K562 (cell line): ENCODE measurements around the gene FRK. TPM values are rescaled to one million over a fixed set of nuclear protein-coding genes. Genes with fewer than 3 reads are reported as not detected.

Experiments used
- ATAC-seq: fragments of 200-7000 bp; cut with Tn5 transposase; 3 replicates; pipeline ENCODE4 v1.9.1; 2020; ENCODE audit warnings: moderate library complexity
- BruUV-seq: library from RNA; stranded (reverse); fragments of 400-500 nt; replicated peaks from 2 replicates; lab custom pipeline; 2021; lab: Mats Ljungman, UMichigan
- CTCF ChIA-PET: fragments of 300-600 bp; formaldehyde crosslinking; extraction: SDS; loops from one replicate; lab custom pipeline; 2021; ENCODE audit warnings: low intra/inter-chr PET ratio; lab: Yijun Ruan, JAX
- POLR2A ChIA-PET: fragments of 300-600, 350-650 bp; sonication (Branson Sonifier 250); formaldehyde crosslinking; extraction: SDS; loops from one replicate; lab custom pipeline; 2021; ENCODE audit warnings: antibody characterized with exemption, inconsistent platforms; lab: Yijun Ruan, JAX
- DNase-seq, 4 experiments: peaks; one replicate each; pipeline versions ENCODE4 v3.0.0 to v3.0.0-alpha.2; 2011 to 2018; ENCODE audit warnings: low spot score in 3 of 4, mixed read lengths in 3 of 4; ENCODE audit errors: extremely low read depth in 1 of 4
- FAIRE-seq: peaks from 2 replicates; lab custom pipeline; 2011; peaks lifted over from hg19 to GRCh38; lab: Jason Lieb, UNC
- H2AFZ ChIP-seq: 2 replicates; pipeline ENCODE4 v1.6.0; 2011; ENCODE audit warnings: low read depth, low read length, control low read depth, inconsistent platforms
- H3K27ac ChIP-seq: fragments of 200-600 bp; 3 replicates; pipeline ENCODE4 v1.8.0; 2011; ENCODE audit warnings: low read depth, mild to moderate bottlenecking, control low read depth, inconsistent platforms, low read length, moderate library complexity, mixed read lengths; ENCODE audit errors: extremely low read depth
- H3K27me3 ChIP-seq, 2 experiments: fragments of 300-600 bp in 1 of 2; 2 replicates in 1 of 2; 3 replicates in 1 of 2; pipeline versions ENCODE4 v1.6.0 to v1.8.0; 2011; ENCODE audit warnings: inconsistent platforms in 2 of 2, low read length in 2 of 2, mild to moderate bottlenecking in 1 of 2, mixed read lengths in 1 of 2, moderate library complexity in 1 of 2; ENCODE audit not compliant: control insufficient read depth in 2 of 2, insufficient read depth in 2 of 2
- H3K36me3 ChIP-seq: fragments of 300-600 bp; 3 replicates; pipeline ENCODE4 v1.8.0; 2011; ENCODE audit warnings: mild to moderate bottlenecking, low read length, inconsistent platforms; ENCODE audit not compliant: control insufficient read depth, insufficient read depth
- H3K4me1 ChIP-seq, 2 experiments: fragments of 200-600 bp in 1 of 2; replicated peaks in 1 of 2; 2 replicates in 1 of 2; 3 replicates in 1 of 2; pipeline versions ENCODE4 v1.5.1 to v1.8.0; 2011; ENCODE audit warnings: inconsistent platforms in 2 of 2, low read length in 2 of 2, mild to moderate bottlenecking in 1 of 2, mixed read lengths in 1 of 2, moderate library complexity in 1 of 2; ENCODE audit not compliant: control insufficient read depth in 2 of 2, insufficient read depth in 2 of 2
- H3K4me2 ChIP-seq: 2 replicates; pipeline ENCODE4 v1.6.1; 2011; ENCODE audit warnings: low read length, control low read depth, inconsistent platforms, mixed read lengths; ENCODE audit not compliant: insufficient read depth
- H3K4me3 ChIP-seq: fragments of 200-600 bp; sonication (generic), shearing (Covaris generic); 2 replicates; pipeline ENCODE4 v1.5.1; 2016; ENCODE audit warnings: control low read depth, inconsistent platforms
- H3K79me2 ChIP-seq: fragments of 200-600 bp; 3 replicates; pipeline ENCODE4 v1.8.0; 2011; ENCODE audit warnings: low read length, inconsistent platforms; ENCODE audit not compliant: control insufficient read depth, insufficient read depth
- H3K9ac ChIP-seq, 2 experiments: 2 replicates each; pipeline versions ENCODE4 v1.6.0 to v1.6.1; 2011; ENCODE audit warnings: low read depth in 2 of 2, low read length in 2 of 2, control low read depth in 1 of 2, inconsistent platforms in 1 of 2, mild to moderate bottlenecking in 1 of 2, mixed read lengths in 1 of 2; ENCODE audit not compliant: insufficient read depth in 1 of 2
- H3K9me1 ChIP-seq: one replicate; pipeline ENCODE4 v1.6.0; 2011; ENCODE audit warnings: inconsistent platforms, mild to moderate bottlenecking, low read length, moderate library complexity; ENCODE audit not compliant: control insufficient read depth, insufficient read depth
- H3K9me3 ChIP-seq: replicated peaks from 2 replicates; pipeline ENCODE4 v1.5.1; 2011; ENCODE audit warnings: low read depth, low read length, inconsistent platforms; ENCODE audit not compliant: control insufficient read depth, insufficient read depth
- H4K20me1 ChIP-seq: replicated peaks from 2 replicates; pipeline ENCODE4 v1.6.1; 2011; ENCODE audit warnings: low read length, inconsistent platforms, mixed read lengths; ENCODE audit not compliant: control insufficient read depth, insufficient read depth
- C11orf30 ChIP-seq: fragments of 450-650 bp; IDR thresholded peaks from 2 replicates; pipeline ENCODE4 v1.6.1; 2016; ENCODE audit warnings: low read depth, mild to moderate bottlenecking
- CREB5 ChIP-seq: fragments of 250-450 bp; sonication (Bioruptor Pico); IDR thresholded peaks from 2 replicates; pipeline ENCODE4 v1.5.0; 2020; ENCODE audit warnings: mild to moderate bottlenecking
- MAFF ChIP-seq: IDR thresholded peaks from 2 replicates; pipeline ENCODE4 v1.6.1; 2012; ENCODE audit warnings: low read length, improper control_type of control experiment
- MAFG ChIP-seq: fragments of 450-650 bp; conservative IDR thresholded peaks from 2 replicates; pipeline ENCODE4 v1.6.1; 2016; ENCODE audit warnings: missing genetic modification characterization, missing compliant biosample characterization
- MAFK ChIP-seq: IDR thresholded peaks from 2 replicates; pipeline ENCODE4 v1.6.1; 2011; ENCODE audit warnings: low read length, improper control_type of control experiment
- PHB ChIP-seq: fragments of 250-450 bp; sonication (Bioruptor Pico); IDR thresholded peaks from 2 replicates; pipeline ENCODE4 v1.5.0; 2021
- PTRF ChIP-seq: fragments of 450-650 bp; IDR thresholded peaks from 2 replicates; pipeline ENCODE4 v1.6.1; 2016; ENCODE audit warnings: mild to moderate bottlenecking, missing genetic modification characterization, missing compliant biosample characterization
- SIN3B ChIP-seq: fragments of 450-650 bp; IDR thresholded peaks from 2 replicates; pipeline ENCODE4 v1.6.1; 2017; ENCODE audit warnings: low read depth, mild to moderate bottlenecking, moderate library complexity
- ZNF316 ChIP-seq: fragments of 450-650 bp; IDR thresholded peaks from 2 replicates; pipeline ENCODE4 v1.6.1; 2016
- WGBS: fragments of 100-300 bp; shearing (Covaris generic); methylation state at CpG from one replicate; pipeline ENCODE4 v1.1.6; 2016; ENCODE audit warnings: low coverage, mixed read lengths; ENCODE audit not compliant: insufficient coverage; ENCODE audit errors: missing lambda C conversion rate; 5-methylcytosine and 5-hydroxymethylcytosine counted together
- in situ Hi-C: fragments of 300-500 bp; cut with MboI; formaldehyde crosslinking; loops from 4 replicates; pipeline ENCODE4 v1.15.0; 2018; ENCODE audit warnings: inconsistent platforms, mixed read lengths
- intact Hi-C: fragments of 100-400 bp; cut with micrococcal nuclease; formaldehyde crosslinking; loops from 2 replicates; pipeline ENCODE4 v1.14.2; 2022
- polyA plus RNA-seq, 8 experiments: library from polyadenylated mRNA; depleted of rRNA in 4 of 8; stranded (reverse) in 5 of 8; unstranded in 3 of 8; fragments of >200 nt; fragmentation: Nextera tagmentation in 2 of 8; fragmentation: Illumina TruSeq in 1 of 8; extraction: Ambion mirVana in 2 of 8; extraction: Trizol in 1 of 8; gene quantifications; 2 replicates each; pipeline versions ENCODE4 v1.2.1 to v1.2.3, GENCODE V29; 2011 to 2014; ENCODE audit warnings: inconsistent platforms in 1 of 8, missing spikeins in 1 of 8
- total RNA-seq, 7 experiments: library from RNA; depleted of rRNA in 6 of 7; stranded (reverse); fragments of >200 nt in 6 of 7; fragmentation: Illumina TruSeq in 2 of 7; extraction: Trizol in 2 of 7; gene quantifications; 2 replicates each; pipeline versions ENCODE4 v1.2.1 to v1.2.3, GENCODE V29; 2011 to 2021; ENCODE audit warnings: low replicate concordance in 1 of 7

FRK gene
- total and polyA plus RNA-seq, 9 of the 15 experiments (the other 6 are each of a cell fraction or from before 2014, with no cell fraction given), result 0.01 to 0.29 (median 0.09) TPM

GRCh38 chr6:116046737-116047136 lies 14.0 kb downstream of the FRK start:
- ATAC-seq (no peak), DNase-seq (no peak)
- Histone ChIP-seq H3K27ac (no peak overlapping the region), H3K36me3 (no peaks in the 10 kb centered on the region), H3K79me2 (no peaks in the 10 kb centered on the region), H4K20me1 (no peaks in the 10 kb centered on the region), H3K4me2 (no peak overlapping the region), H3K9me1 (no peaks in the 10 kb centered on the region), H3K9ac (no peak overlapping the region), H2AFZ (no peak overlapping the region), H3K27me3 (no peaks in the 10 kb centered on the region), H3K9me3 (no peaks in the 10 kb centered on the region), H3K4me3 (no peak overlapping the region)
- ChIA-PET CTCF (no interaction called here), POLR2A (no interaction called here)
- in situ Hi-C loops (no loop called here), intact Hi-C loops (no loop called here)
- no TSS peak for BruUV-seq
- WGBS, result 0% methylated on average over 1 of the region's 1 CpG
- TF ChIP-seq C11orf30 (peak; percentile 38; the same call in 1 of the 2 replicates), CREB5 (no peak), SIN3B (no peak), PTRF (tag) (no peak), PHB (CRISPR knock-in tag) (no peak), MAFF (peak; percentile 65), MAFK (peak; percentile 73), MAFG (tag) (peak; percentile 31; the same call in 1 of the 2 replicates), ZNF316 (peak; percentile 49; the same call in 1 of the 2 replicates)
- TF ChIP-seq, all 486 proteins: peak for 5
- no peaks in the 10 kb centered on the region for H3K4me1 ChIP-seq
- no peak for FAIRE-seq
